GM21723 (cell line): Measurements from ENCODE around the gene ACER3.
"Not testable (repeated sequence)": the region's sequence is repeated elsewhere in the genome, so short reads cannot be mapped to it uniquely, and the experiment has no call there.

Source experiments
- ATAC-seq: cut with Tn5 transposase; IDR thresholded peaks from one replicate; pipeline ENCODE4 v1.9.1; 2021; ENCODE audit warnings: mild to moderate bottlenecking, moderate library complexity; ENCODE audit not compliant: unreplicated experiment

Gene ACER3

DNA sequence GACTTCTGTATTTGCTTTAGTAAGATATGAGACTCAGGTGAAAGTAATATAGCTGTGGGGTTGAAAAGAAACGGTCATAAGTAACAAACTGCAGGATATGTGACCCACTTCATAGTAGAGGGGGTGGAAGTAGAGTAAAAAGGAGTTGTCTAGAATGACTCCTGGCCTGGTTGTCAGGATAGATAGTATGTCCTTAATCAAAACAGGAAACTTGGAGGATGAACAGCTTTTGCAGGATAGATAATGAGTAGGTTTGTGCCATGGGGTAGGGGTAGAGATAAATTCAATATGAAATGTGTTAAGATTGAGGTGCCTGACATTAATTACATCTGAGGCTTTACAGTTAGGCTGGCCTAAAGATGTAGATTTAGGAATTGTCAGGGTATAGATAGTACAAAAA lies 126.5 kb downstream of the ACER3 start:
- ATAC-seq = no peak

DNA sequence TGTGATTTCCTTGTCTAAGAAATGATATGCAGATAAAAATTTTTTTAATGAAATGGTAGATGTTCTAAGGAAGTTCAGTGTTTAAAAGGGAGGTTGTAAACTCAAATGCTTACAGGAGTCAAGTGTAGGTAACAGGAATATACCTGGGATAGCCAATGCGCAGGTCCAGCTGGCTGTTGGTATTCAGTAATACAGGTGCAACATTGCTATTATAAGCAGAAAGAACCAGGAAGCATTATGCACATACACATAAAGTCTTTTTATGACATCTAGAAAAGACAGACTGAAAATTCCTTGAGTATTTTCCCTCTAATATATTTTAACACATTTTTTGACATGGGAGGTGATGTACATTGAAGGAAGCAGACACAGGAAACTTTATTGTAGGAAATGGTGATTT lies 129.9 kb downstream of the ACER3 start:
- no peak for ATAC-seq

DNA sequence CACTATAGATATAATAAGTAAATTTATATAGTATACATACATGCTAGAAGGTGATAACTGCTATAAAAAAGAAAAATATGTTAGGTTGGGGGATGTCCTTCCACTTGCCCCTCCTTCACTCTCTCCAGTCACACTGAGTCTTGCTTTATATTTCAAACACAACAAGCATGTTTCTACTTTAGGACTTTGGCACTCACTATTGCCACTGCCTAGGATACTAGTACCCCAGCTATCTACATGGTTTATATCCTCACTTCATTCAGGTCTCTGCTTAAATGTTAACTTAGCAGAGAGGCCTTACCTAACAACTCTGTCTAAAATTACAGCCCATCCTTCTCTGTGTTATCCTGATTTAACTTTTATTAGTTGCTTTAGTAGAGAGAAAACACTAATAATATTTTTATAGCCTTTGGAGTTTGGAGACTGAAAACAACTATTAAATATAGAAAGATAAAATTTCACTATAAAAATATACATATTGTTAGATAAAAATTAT lies 134.4 kb downstream of the ACER3 start:
- no peak for ATAC-seq

DNA sequence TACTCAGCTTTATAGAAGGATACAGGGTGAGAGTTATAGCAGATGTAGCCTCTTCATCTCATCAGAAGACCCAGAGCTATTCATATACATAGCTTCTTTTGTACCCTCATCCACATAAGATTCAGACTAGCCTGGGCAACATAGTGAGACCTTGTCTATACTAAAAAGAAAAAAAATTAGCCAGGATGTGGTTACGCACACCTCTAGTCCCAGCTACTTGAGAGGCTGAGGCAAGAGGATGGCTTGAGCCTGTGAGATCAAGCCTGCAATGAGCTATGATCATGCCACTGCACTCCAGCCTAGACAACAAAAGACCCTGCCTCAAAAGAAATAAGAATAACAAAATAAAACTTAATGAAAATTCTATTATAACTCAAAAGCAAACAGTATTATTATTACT lies 136.8 kb downstream of the ACER3 start:
- no peak for ATAC-seq

DNA sequence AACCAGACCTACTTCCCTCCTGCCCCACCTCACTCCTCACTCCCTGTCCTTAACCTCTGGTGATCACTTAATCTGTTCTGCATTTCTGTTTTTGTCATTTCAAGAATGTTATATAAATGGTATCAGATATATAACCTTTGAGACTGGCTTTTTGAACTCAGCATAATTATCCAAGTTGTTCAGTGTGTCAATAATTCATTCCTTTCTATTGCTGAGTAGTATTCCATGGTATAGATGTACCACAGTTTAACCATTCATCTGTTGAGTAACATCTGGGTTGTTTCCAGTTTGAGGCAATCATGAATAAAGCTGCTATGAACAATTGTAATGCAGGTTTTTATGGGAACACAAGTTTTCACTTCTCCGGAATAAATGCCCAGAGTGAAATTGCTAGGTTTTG lies 138.9 kb downstream of the ACER3 start:
- ATAC-seq = no peak

DNA sequence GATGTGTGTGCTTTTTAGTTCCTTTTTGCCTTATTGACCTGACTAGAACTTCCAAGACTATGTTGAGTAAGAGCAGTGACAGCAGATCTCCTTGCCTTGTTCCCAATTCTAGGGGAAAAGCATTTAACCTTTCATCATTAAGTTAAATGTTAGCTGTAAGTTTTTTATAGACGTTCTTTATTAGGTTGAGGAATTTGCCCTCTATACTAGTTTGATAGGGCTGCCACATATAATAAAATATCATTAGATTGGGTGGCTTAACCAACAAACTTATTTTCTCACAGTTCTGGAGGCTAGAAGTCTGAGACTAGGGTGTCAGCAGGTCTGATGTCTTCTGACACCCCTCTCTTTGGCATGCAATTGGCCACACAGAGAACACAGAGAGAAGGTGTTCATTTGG lies 140.9 kb downstream of the ACER3 start:
- ATAC-seq = no peak

DNA sequence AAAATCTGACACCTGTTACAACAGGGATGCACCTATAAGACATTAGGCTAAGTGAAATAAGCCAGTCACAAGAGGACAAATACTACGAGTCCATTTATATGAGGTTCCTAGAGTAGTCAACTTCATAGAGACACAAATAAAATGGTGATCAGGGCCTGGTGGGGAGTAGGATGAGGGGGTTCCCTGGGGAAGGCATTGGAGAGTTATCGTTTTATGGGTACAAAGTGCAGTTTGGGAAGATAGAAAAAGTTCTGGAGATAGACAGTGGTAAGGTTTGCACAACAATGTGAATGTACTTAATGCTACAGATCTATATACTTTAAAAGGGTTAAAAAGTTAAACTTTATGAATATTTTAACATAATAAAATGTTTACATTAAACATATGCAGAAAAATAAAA lies 142.1 kb downstream of the ACER3 start:
- no peak for ATAC-seq

DNA sequence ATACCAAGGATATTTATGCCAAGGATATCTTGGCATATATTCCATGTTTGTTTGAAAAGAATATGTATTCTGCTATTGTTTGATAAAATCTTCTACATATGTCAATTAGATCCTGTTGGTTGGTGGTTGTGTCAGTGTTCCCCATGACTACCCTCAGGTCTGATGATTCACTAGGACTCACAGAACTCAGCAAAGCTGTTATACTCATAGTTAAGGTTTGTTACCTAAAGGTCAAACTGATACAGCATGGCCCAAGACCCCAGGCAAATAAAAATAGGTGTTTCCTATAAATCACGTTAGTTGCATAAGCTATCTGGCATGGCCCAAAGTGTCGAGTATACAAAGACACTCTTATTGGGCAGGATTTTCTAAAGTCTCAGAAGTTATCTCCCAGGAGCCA lies 143.2 kb downstream of the ACER3 start:
- no peak for ATAC-seq

GRCh38 chr11:77009533-77010160 lies 148.9 kb downstream of the ACER3 start:
- ATAC-seq = no peak

DNA sequence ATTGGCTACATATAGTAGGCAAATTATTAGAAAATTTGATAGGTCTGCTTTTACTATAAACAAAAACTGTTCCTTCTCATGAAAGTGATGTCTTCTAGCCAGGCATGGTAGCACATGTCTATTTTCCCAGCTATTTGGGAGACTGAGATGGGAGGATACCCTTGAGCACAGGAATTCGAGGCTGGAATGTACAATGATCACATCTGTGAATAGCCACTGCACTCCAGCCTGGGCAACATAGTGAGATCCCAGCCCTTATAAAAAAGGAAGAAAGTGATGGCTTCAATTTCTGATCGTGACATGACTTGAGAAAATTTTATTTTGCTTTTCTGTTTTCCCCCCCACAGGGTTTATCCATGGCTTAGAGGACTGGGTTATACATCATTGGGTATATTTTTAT lies 154.0 kb downstream of the ACER3 start:
- no peak for ATAC-seq

- not testable (repeated sequence) for ATAC-seq
Measured at GRCh38 chr11:77018396-77018924, 157.7 kb downstream of the ACER3 start.

DNA sequence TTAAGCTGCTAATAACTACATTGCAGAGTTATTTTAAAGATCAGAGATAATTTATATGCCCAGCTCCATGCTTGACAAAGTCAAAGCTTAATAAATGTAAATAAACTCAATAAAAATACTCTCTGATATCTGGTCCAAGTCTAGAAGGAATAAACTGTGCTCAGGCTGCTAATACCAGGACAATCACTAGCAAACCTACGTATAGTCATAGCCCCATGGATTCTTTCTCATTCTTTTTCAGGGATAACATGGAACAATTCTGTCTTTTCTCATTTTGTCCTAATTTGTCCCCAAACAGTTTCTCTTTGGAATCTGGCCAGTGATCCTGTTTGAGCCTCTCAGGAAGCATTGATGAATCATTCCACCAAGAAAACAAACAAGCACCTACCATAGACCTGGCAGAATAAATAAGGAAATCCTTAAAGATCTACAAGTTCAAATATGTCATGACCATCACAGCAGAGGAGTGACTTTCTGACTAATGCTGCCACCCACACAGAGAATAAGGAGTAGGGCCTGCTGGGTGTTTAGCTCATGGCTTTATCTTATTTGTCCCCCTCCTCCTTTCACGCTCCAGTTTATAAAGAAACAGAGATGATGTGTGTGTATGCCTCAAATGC lies 159.4 kb downstream of the ACER3 start:
- no peak for ATAC-seq

DNA sequence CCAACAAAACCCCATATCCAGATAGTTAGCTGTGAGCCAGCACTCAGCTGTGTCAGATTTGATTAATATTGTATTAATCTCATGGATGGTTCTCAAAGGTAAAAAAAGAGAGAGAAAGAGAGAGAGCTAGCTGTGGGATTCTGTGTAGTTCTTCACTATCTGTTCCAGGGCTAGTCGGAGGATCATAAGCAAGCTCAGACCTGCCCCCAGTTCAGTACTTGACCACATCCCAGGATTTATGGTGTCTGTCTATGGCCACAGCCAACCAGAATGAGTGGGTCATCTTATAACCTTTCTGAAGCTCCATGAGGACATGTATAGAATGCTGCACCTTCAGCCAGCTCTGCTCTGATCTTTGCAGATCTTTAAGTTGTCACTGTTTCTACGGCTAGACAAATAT lies 160.0 kb downstream of the ACER3 start:
- no peak for ATAC-seq

- ATAC-seq = no peak
Measured at GRCh38 chr11:77024745-77025144, 164.0 kb downstream of the ACER3 start.

DNA sequence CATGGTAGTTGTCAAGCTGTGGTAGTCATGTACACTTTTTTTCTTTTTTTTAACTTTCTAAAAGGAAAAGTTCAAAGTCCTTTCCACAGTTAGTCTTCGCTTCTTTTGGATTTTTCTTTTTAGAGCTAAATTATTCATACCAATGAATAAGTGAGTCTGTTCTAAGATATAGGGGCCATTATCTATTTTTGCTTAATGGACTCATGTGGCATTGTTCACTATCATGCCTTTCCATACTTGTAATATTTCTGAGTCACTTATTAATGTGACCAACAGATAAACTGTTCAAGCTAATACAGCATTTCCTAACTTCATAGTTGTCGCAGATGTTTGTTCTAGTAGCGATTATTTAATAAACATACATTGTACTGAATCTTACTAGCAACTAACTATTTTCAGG lies 165.5 kb downstream of the ACER3 start:
- no peak for ATAC-seq

GRCh38 chr11:77026743-77027142 lies 166.0 kb downstream of the ACER3 start:
- no peak for ATAC-seq

DNA sequence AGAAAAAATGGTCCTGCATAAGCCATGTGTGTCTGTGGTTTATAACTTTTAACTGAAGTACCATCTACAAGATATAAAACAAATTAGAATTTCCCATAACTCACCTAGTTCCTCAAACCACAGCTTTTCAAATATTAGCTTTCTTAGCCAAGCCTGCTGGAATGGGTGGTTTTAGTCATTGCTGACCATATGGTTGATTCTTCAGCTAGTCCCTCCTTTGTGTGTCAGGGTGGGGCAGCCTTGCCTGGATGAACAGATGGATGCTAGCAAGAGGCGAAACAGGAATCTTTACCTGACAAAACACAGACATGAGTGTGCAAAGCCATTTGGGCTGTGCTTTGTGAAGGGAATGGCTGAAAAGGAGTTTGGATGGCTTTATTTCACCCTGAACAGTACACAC lies 166.6 kb downstream of the ACER3 start:
- no peak for ATAC-seq

DNA sequence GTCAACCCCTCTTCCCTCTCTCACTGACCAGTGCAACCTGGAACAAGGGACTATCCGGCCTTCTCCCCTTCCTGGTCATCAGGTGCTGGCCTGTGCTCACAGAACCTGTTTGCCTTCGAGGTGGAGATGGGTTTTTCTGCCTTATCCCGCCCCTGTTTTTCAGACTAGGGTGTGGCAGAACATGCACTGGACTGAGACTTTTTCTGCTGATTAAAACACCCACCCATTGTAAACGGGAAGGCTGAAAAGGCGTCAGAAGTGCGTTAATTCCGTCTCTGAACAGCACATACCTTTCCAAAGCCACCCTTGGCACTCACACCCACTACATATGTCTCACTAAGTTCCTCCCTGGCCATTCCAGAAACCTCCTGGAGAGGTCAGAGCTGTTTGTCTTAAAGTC lies 169.1 kb downstream of the ACER3 start:
- no peak for ATAC-seq

DNA sequence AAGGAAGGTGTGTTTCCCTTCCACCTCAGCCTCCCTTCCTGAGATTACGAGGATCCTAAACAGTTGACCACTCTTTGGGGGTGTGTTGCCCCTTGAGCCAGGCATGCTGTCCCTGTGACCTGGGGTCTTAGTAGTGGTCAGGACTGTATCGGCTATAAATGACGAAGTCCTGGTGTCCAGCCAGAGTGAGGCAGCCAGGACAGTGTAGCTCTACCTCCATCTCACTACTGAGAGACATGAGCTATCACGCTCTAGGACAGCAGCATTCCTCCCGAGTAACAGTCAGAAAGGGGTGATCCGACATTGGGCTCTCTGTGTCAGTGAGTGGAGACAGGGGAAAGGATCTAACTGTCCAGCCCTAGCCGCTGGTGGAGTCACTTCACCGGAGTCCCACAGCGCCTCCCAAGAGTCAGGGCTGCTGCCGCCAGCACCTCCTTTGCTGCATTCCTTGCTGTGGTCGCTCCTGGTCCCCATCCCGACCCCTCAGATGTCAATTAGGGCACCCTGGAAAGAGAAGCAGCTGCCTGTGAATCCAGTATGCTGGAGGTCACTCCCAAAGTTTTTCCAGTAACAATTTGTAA lies 170.2 kb downstream of the ACER3 start:
- ATAC-seq = no peak

GRCh38 chr11:77031599-77031998 lies 170.9 kb downstream of the ACER3 start:
- ATAC-seq = no peak

DNA sequence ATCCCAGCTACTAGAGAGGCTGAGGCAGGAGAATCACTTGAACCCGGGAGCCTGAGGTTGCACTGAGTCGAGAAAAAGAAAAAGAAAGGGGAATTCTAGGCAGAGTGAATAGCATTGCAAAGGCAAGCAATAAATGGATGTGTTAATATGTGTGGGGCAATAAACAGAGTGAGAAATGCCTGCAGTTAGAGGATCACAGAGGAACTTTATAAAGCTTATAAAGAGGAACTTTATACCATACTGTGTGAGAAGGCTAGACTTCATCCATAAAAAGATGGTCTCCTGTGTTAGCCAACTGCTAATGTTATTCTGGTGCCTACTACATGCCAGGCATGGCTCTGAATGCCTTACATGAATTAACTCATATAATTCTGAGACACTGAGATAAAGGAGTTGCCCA lies 174.3 kb downstream of the ACER3 start:
- ATAC-seq = no peak

GRCh38 chr11:77035580-77035979 lies 174.9 kb downstream of the ACER3 start:
- ATAC-seq = no peak
